Astrocyte (in vitro differentiated cells and primary cell): ENCODE data around the gene PGM2. TPM values are rescaled to one million over a fixed set of nuclear protein-coding genes. Genes with fewer than 3 reads are reported as not detected.

ENCODE experiments used
- DNase-seq: peaks from one replicate; pipeline ENCODE4 v3.0.0-alpha.2; 2010; ENCODE audit warnings: low read depth
- FAIRE-seq: peaks from 2 replicates; lab custom pipeline; 2011; peaks lifted over from hg19 to GRCh38; lab: Jason Lieb, UNC
- H2AFZ ChIP-seq: 2 replicates; pipeline ENCODE4 v1.6.0; 2012; ENCODE audit warnings: low read depth, low read length, inconsistent platforms
- H3K27ac ChIP-seq: 2 replicates; pipeline ENCODE4 v1.5.1; 2011; ENCODE audit warnings: low read depth, low read length, inconsistent platforms
- H3K27me3 ChIP-seq: 2 replicates; pipeline ENCODE4 v1.6.0; 2011; ENCODE audit warnings: low read length, inconsistent platforms; ENCODE audit not compliant: insufficient read depth
- H3K36me3 ChIP-seq: 2 replicates; pipeline ENCODE4 v1.5.1; 2011; ENCODE audit warnings: low read length, inconsistent platforms; ENCODE audit not compliant: insufficient read depth
- H3K4me1 ChIP-seq: 2 replicates; pipeline ENCODE4 v1.5.1; 2011; ENCODE audit warnings: low read length, inconsistent platforms; ENCODE audit not compliant: insufficient read depth
- H3K4me2 ChIP-seq: 2 replicates; pipeline ENCODE4 v1.6.0; 2012; ENCODE audit warnings: low read length, inconsistent platforms
- H3K4me3 ChIP-seq: 2 replicates; pipeline ENCODE4 v1.5.1; 2011; ENCODE audit warnings: low read depth, mild to moderate bottlenecking, low read length, inconsistent platforms; ENCODE audit not compliant: insufficient read depth
- H3K79me2 ChIP-seq: 2 replicates; pipeline ENCODE4 v1.6.0; 2012; ENCODE audit warnings: mild to moderate bottlenecking, low read length, inconsistent platforms; ENCODE audit not compliant: insufficient read depth
- H3K9ac ChIP-seq: 2 replicates; pipeline ENCODE4 v1.6.0; 2012; ENCODE audit warnings: mild to moderate bottlenecking, low read length, inconsistent platforms
- H3K9me3 ChIP-seq: 2 replicates; pipeline ENCODE4 v1.5.1; 2012; ENCODE audit warnings: low read depth, mild to moderate bottlenecking, low read length, inconsistent platforms; ENCODE audit not compliant: insufficient read depth
- H4K20me1 ChIP-seq: 2 replicates; pipeline ENCODE4 v1.6.0; 2012; ENCODE audit warnings: low read length, inconsistent platforms; ENCODE audit not compliant: insufficient read depth
- H3K27ac Mint-ChIP-seq: one replicate; pipeline ENCODE4 v1.8.0; 2021; ENCODE audit warnings: mild to moderate bottlenecking, mixed read lengths; ENCODE audit not compliant: unreplicated experiment
- H3K27me3 Mint-ChIP-seq: one replicate; pipeline ENCODE4 v1.8.0; 2021; ENCODE audit warnings: low read depth, mixed read lengths; ENCODE audit not compliant: unreplicated experiment
- H3K36me3 Mint-ChIP-seq: one replicate; pipeline ENCODE4 v1.8.0; 2021; ENCODE audit warnings: low read depth, mixed read lengths; ENCODE audit not compliant: unreplicated experiment
- H3K4me1 Mint-ChIP-seq: one replicate; pipeline ENCODE4 v1.8.0; 2021; ENCODE audit warnings: low read depth, mixed read lengths; ENCODE audit not compliant: unreplicated experiment
- H3K4me3 Mint-ChIP-seq: one replicate; pipeline ENCODE4 v1.8.0; 2021; ENCODE audit warnings: mild to moderate bottlenecking, moderate library complexity, mixed read lengths; ENCODE audit not compliant: unreplicated experiment
- H3K9me3 Mint-ChIP-seq: one replicate; pipeline ENCODE4 v1.8.0; 2021; ENCODE audit warnings: mild to moderate bottlenecking, mixed read lengths; ENCODE audit not compliant: unreplicated experiment
- CTCF ChIP-seq: IDR thresholded peaks from 2 replicates; pipeline ENCODE4 v1.5.1; 2011; ENCODE audit warnings: low read depth, mild to moderate bottlenecking, inconsistent platforms, low read length, moderate library complexity; ENCODE audit not compliant: insufficient read depth
- EZH2 ChIP-seq: IDR thresholded peaks from 2 replicates; pipeline ENCODE4 v1.6.1; 2012; ENCODE audit warnings: mild to moderate bottlenecking, low read length, inconsistent platforms; ENCODE audit not compliant: insufficient read depth
- total RNA-seq: library from RNA; stranded (reverse); gene quantifications from 2 replicates; pipeline ENCODE4 v1.2.1, GENCODE V29; 2021

PGM2 gene
- total RNA-seq, 1 donor from 2014 or later, result 24.4 TPM

- FAIRE-seq, result peak; percentile 58
- no peaks in the 10 kb centered on the region for H3K4me1 ChIP-seq
- TF ChIP-seq EZH2 (no peak), CTCF (peak; percentile 41)
- DNase-seq, result peak; percentile 38
- no peaks in the 10 kb centered on the region for H4K20me1 ChIP-seq
- no peak overlapping the region for H3K4me3 ChIP-seq
- H3K4me3 Mint-ChIP-seq, result no peak overlapping the region
- H3K36me3 Mint-ChIP-seq, result no peaks in the 10 kb centered on the region
- no peaks in the 10 kb centered on the region for H3K4me1 Mint-ChIP-seq
- no peak overlapping the region for H3K27ac Mint-ChIP-seq
- no peak overlapping the region for H3K27ac ChIP-seq
- no peaks in the 10 kb centered on the region for H3K9me3 ChIP-seq
- peaks cover 5% of the 10 kb centered on the region for H3K27me3 ChIP-seq
- H3K36me3 ChIP-seq, result no peaks in the 10 kb centered on the region
- no peaks in the 10 kb centered on the region for H3K79me2 ChIP-seq
- no peak overlapping the region for H3K4me2 ChIP-seq
- no peak overlapping the region for H2AFZ ChIP-seq
- no peak overlapping the region for H3K9ac ChIP-seq
- H3K27me3 Mint-ChIP-seq, result no peaks in the 10 kb centered on the region
- H3K9me3 Mint-ChIP-seq, result no peaks in the 10 kb centered on the region
These were observed 24.3 kb upstream of the PGM2 start for GRCh38 chr4:37802068-37802666.

GRCh38 chr4:37803348-37803973 is 23.0 kb upstream of the PGM2 start:
- H3K4me1 Mint-ChIP-seq, result no peaks in the 10 kb centered on the region
- Histone ChIP-seq H3K36me3 (no peaks in the 10 kb centered on the region), H3K27ac (no peak overlapping the region), H2AFZ (no peak overlapping the region), H3K4me3 (no peak overlapping the region), H3K9me3 (no peaks in the 10 kb centered on the region), H3K4me1 (no peaks in the 10 kb centered on the region), H3K27me3 (peaks cover 5% of the 10 kb centered on the region), H3K79me2 (no peaks in the 10 kb centered on the region), H3K9ac (no peak overlapping the region), H3K4me2 (no peak overlapping the region), H4K20me1 (no peaks in the 10 kb centered on the region)
- DNase-seq, result peak; percentile 32
- TF ChIP-seq EZH2 (no peak), CTCF (peak; percentile 45)
- no peaks in the 10 kb centered on the region for H3K36me3 Mint-ChIP-seq
- no peak overlapping the region for H3K27ac Mint-ChIP-seq
- no peak overlapping the region for H3K4me3 Mint-ChIP-seq
- no peak for FAIRE-seq
- no peaks in the 10 kb centered on the region for H3K27me3 Mint-ChIP-seq
- H3K9me3 Mint-ChIP-seq, result no peaks in the 10 kb centered on the region

- H3K9ac ChIP-seq, result no peak overlapping the region
- H3K4me1 ChIP-seq, result no peaks in the 10 kb centered on the region
- DNase-seq (no peak), FAIRE-seq (no peak)
- Mint-ChIP-seq H3K4me3 (no peak overlapping the region), H3K36me3 (no peaks in the 10 kb centered on the region), H3K4me1 (no peaks in the 10 kb centered on the region), H3K27ac (no peak overlapping the region), H3K9me3 (no peaks in the 10 kb centered on the region), H3K27me3 (no peaks in the 10 kb centered on the region)
- no peak overlapping the region for H3K4me2 ChIP-seq
- TF ChIP-seq EZH2, result no peak
- no peak for TF ChIP-seq CTCF
- no peak overlapping the region for H2AFZ ChIP-seq
- no peaks in the 10 kb centered on the region for H3K27me3 ChIP-seq
- H3K9me3 ChIP-seq, result no peaks in the 10 kb centered on the region
- no peaks in the 10 kb centered on the region for H3K79me2 ChIP-seq
- no peak overlapping the region for H3K4me3 ChIP-seq
- H3K27ac ChIP-seq, result no peak overlapping the region
- H4K20me1 ChIP-seq, result no peaks in the 10 kb centered on the region
- no peaks in the 10 kb centered on the region for H3K36me3 ChIP-seq
These were observed 21.4 kb upstream of the PGM2 start for GRCh38 chr4:37805091-37805490.
